ENCODE results near the gene VMA21.

The VMA21 gene

GRCh38 chrX:151402719-151403390, 5.8 kb downstream of the VMA21 start:
- no peak overlapping the region for H3K4me2 ChIP-seq (ENCODE audit: low read length)
- TF ChIP-seq CTCF (IDR thresholded peaks at IDR 0.05), result no peak
- H3K9ac ChIP-seq, result no peak overlapping the region
- H3K27me3 ChIP-seq (ENCODE audit: control insufficient read depth, insufficient read depth, low read length), result no peaks in the 10 kb centered on the region
- H3K4me3 ChIP-seq (ENCODE audit: low read depth, low read length), result no peak overlapping the region
- no peaks in the 10 kb centered on the region for H3K4me1 ChIP-seq
- H2AFZ ChIP-seq, result no peak overlapping the region
- no peaks in the 10 kb centered on the region for H3K36me3 ChIP-seq (ENCODE audit: control insufficient read depth, insufficient read depth, low read length)
- no peaks in the 10 kb centered on the region for H3K79me2 ChIP-seq
- no peak overlapping the region for H3K27ac ChIP-seq
- no peaks in the 10 kb centered on the region for H3K9me3 ChIP-seq (ENCODE audit: control insufficient read depth, low read length)

GRCh38 chrX:151416579-151416978, 19.6 kb downstream of the VMA21 start:
- no peaks in the 10 kb centered on the region for H3K79me2 ChIP-seq
- TF ChIP-seq CTCF (IDR thresholded peaks at IDR 0.05), result no peak
- no peak overlapping the region for H3K4me2 ChIP-seq (ENCODE audit: low read length)
- H3K36me3 ChIP-seq (ENCODE audit: control insufficient read depth, insufficient read depth, low read length), result no peaks in the 10 kb centered on the region
- H3K27me3 ChIP-seq (ENCODE audit: control insufficient read depth, insufficient read depth, low read length), result no peaks in the 10 kb centered on the region
- H3K9me3 ChIP-seq (ENCODE audit: control insufficient read depth, low read length), result no peaks in the 10 kb centered on the region
- no peak overlapping the region for H2AFZ ChIP-seq
- no peak overlapping the region for H3K9ac ChIP-seq
- no peaks in the 10 kb centered on the region for H3K4me1 ChIP-seq
- no peak overlapping the region for H3K4me3 ChIP-seq (ENCODE audit: low read depth, low read length)
- no peak overlapping the region for H3K27ac ChIP-seq

GRCh38 chrX:151419782-151420181, 22.8 kb downstream of the VMA21 start:
- no peak overlapping the region for H3K4me3 ChIP-seq (ENCODE audit: low read depth, low read length)
- TF ChIP-seq CTCF (IDR thresholded peaks at IDR 0.05), result no peak
- no peak overlapping the region for H3K27ac ChIP-seq

GRCh38 chrX:151424505-151424904, 27.5 kb downstream of the VMA21 start:
- Histone ChIP-seq H3K4me2 (ENCODE audit: low read length) (no peak overlapping the region), H3K9ac (no peak overlapping the region), H3K27ac (no peak overlapping the region), H2AFZ (no peak overlapping the region), H3K9me3 (ENCODE audit: control insufficient read depth, low read length) (no peaks in the 10 kb centered on the region), H3K4me3 (ENCODE audit: low read depth, low read length) (no peak overlapping the region), H3K4me1 (no peaks in the 10 kb centered on the region), H3K36me3 (ENCODE audit: control insufficient read depth, insufficient read depth, low read length) (no peaks in the 10 kb centered on the region), H3K27me3 (ENCODE audit: control insufficient read depth, insufficient read depth, low read length) (no peaks in the 10 kb centered on the region), H3K79me2 (no peaks in the 10 kb centered on the region)
- no peak for TF ChIP-seq CTCF (IDR thresholded peaks at IDR 0.05)

More at GRCh38 chrX:151419782-151420181, 22.8 kb downstream of the VMA21 start:
- no peaks in the 10 kb centered on the region for H3K4me1 ChIP-seq
- no peak overlapping the region for H3K9ac ChIP-seq
- H3K79me2 ChIP-seq, result no peaks in the 10 kb centered on the region
- no peaks in the 10 kb centered on the region for H3K9me3 ChIP-seq (ENCODE audit: control insufficient read depth, low read length)
- no peak overlapping the region for H3K4me2 ChIP-seq (ENCODE audit: low read length)
- H2AFZ ChIP-seq, result no peak overlapping the region
- no peaks in the 10 kb centered on the region for H3K27me3 ChIP-seq (ENCODE audit: control insufficient read depth, insufficient read depth, low read length)
- H3K36me3 ChIP-seq (ENCODE audit: control insufficient read depth, insufficient read depth, low read length), result no peaks in the 10 kb centered on the region

- H3K4me1 ChIP-seq, result no peaks in the 10 kb centered on the region
- no peaks in the 10 kb centered on the region for H3K79me2 ChIP-seq
- H3K36me3 ChIP-seq (ENCODE audit: control insufficient read depth, insufficient read depth, low read length), result no peaks in the 10 kb centered on the region
- H3K27me3 ChIP-seq (ENCODE audit: control insufficient read depth, insufficient read depth, low read length), result no peaks in the 10 kb centered on the region
- no peak overlapping the region for H2AFZ ChIP-seq
- no peak for TF ChIP-seq CTCF (IDR thresholded peaks at IDR 0.05)
- no peaks in the 10 kb centered on the region for H3K9me3 ChIP-seq (ENCODE audit: control insufficient read depth, low read length)
- no peak overlapping the region for H3K4me2 ChIP-seq (ENCODE audit: low read length)
- H3K4me3 ChIP-seq (ENCODE audit: low read depth, low read length), result no peak overlapping the region
- H3K9ac ChIP-seq, result no peak overlapping the region
- no peak overlapping the region for H3K27ac ChIP-seq
Measured at GRCh38 chrX:151448509-151448908, 51.5 kb downstream of the VMA21 start.

All from parathyroid adenoma (tissue), 2 donors.